Neural cell (in vitro differentiated cells): ENCODE measurements around the gene SLC16A1. TPM values are rescaled to one million over a fixed set of nuclear protein-coding genes. Genes with fewer than 3 reads are reported as not detected.

ENCODE experiments used
- H2AFZ ChIP-seq: fragments of 200-600, 300-800 bp; sonication (generic), shearing (Covaris generic); 2 replicates; pipeline ENCODE4 v1.6.0; 2014; ENCODE audit warnings: low read depth, mild to moderate bottlenecking, antibody characterized with exemption, low read length, moderate library complexity
- H3F3A ChIP-seq: fragments of 200-600 bp; shearing (Covaris generic); 2 replicates; pipeline ENCODE4 v1.6.1; 2016; ENCODE audit warnings: mild to moderate bottlenecking, moderate library complexity, mixed read lengths, antibody characterized with exemption, low read length; ENCODE audit not compliant: insufficient read depth, poor library complexity, severe bottlenecking
- H3K27ac ChIP-seq: fragments of 200-600, 300-800 bp; sonication (generic), shearing (Covaris generic); 2 replicates; pipeline ENCODE4 v1.5.1; 2014; ENCODE audit warnings: mild to moderate bottlenecking, low read length, moderate library complexity
- H3K27me3 ChIP-seq: fragments of 300-800, 200-600 bp; sonication (generic), shearing (Covaris generic); 2 replicates; pipeline ENCODE4 v1.6.0; 2014; ENCODE audit warnings: mild to moderate bottlenecking, low read depth, low read length, moderate library complexity; ENCODE audit not compliant: insufficient read depth
- H3K36me3 ChIP-seq: fragments of 300-800, 200-600 bp; sonication (generic), shearing (Covaris generic); 2 replicates; pipeline ENCODE4 v1.5.1; 2014; ENCODE audit warnings: mild to moderate bottlenecking, antibody characterized with exemption, low read length, moderate library complexity; ENCODE audit not compliant: insufficient read depth
- H3K4me2 ChIP-seq: fragments of 300-800, 200-600 bp; sonication (generic), shearing (Covaris generic); 2 replicates; pipeline ENCODE4 v1.6.0; 2014; ENCODE audit warnings: mild to moderate bottlenecking, low read length
- H3K4me3 ChIP-seq: fragments of 300-800, 200-600 bp; sonication (generic), shearing (Covaris generic); 2 replicates; pipeline ENCODE4 v1.5.1; 2014; ENCODE audit warnings: mild to moderate bottlenecking, low read length, moderate library complexity
- H3K79me2 ChIP-seq: fragments of 200-600 bp; shearing (Covaris generic); replicated peaks from 2 replicates; pipeline ENCODE4 v1.6.0; 2014; ENCODE audit warnings: mild to moderate bottlenecking, low read length, moderate library complexity; ENCODE audit not compliant: insufficient read depth
- H3K9ac ChIP-seq: fragments of 300-800, 200-600 bp; sonication (generic), shearing (Covaris generic); 2 replicates; pipeline ENCODE4 v1.6.1; 2016; ENCODE audit warnings: mild to moderate bottlenecking, low read length, mixed read lengths
- H3K9me2 ChIP-seq: fragments of 200-600 bp; shearing (Covaris generic); 2 replicates; pipeline ENCODE4 v1.6.1; 2016; ENCODE audit warnings: mild to moderate bottlenecking, low read length, mixed read lengths; ENCODE audit not compliant: insufficient read depth
- H3K9me3 ChIP-seq: fragments of 200-600, 300-800 bp; sonication (generic), shearing (Covaris generic); 2 replicates; pipeline ENCODE4 v1.6.1; 2016; ENCODE audit warnings: mild to moderate bottlenecking, mixed run types, low read length, moderate library complexity, mixed read lengths
- H4K20me1 ChIP-seq: fragments of 200-600 bp; shearing (Covaris generic); 2 replicates; pipeline ENCODE4 v1.6.1; 2016; ENCODE audit warnings: mild to moderate bottlenecking, mixed run types; ENCODE audit not compliant: insufficient read depth
- CTCF ChIP-seq: fragments of 450-650 bp; IDR thresholded peaks from 2 replicates; pipeline ENCODE4 v1.5.1; 2014; ENCODE audit warnings: antibody characterized with exemption, mild to moderate bottlenecking, moderate library complexity; ENCODE audit not compliant: poor library complexity, severe bottlenecking
- EP300 ChIP-seq: fragments of 450-650 bp; conservative IDR thresholded peaks from 2 replicates; pipeline ENCODE4 v1.6.1; 2014; ENCODE audit warnings: antibody characterized with exemption, mild to moderate bottlenecking, moderate library complexity; ENCODE audit not compliant: poor library complexity, severe bottlenecking
- EZH2 ChIP-seq: fragments of 200-600, 300-800 bp; shearing (Covaris generic), sonication (generic); IDR thresholded peaks from 2 replicates; pipeline ENCODE4 v1.6.1; 2014; ENCODE audit warnings: antibody characterized with exemption, low read length, borderline replicate concordance, mild to moderate bottlenecking; ENCODE audit not compliant: insufficient read depth, poor library complexity, severe bottlenecking
- MXI1 ChIP-seq: fragments of 450-650 bp; conservative IDR thresholded peaks from 2 replicates; pipeline ENCODE4 v1.6.1; 2014; ENCODE audit warnings: antibody characterized with exemption, mild to moderate bottlenecking; ENCODE audit not compliant: poor library complexity, severe bottlenecking
- POLR2AphosphoS5 ChIP-seq: IDR thresholded peaks from 2 replicates; pipeline ENCODE4 v1.6.1; 2012
- RAD21 ChIP-seq: fragments of 450-650 bp; conservative IDR thresholded peaks from 2 replicates; pipeline ENCODE4 v1.6.1; 2014; ENCODE audit warnings: antibody characterized with exemption, mild to moderate bottlenecking, moderate library complexity
- REST ChIP-seq: IDR thresholded peaks from 2 replicates; pipeline ENCODE4 v1.6.1; 2012; ENCODE audit warnings: borderline replicate concordance
- SMC3 ChIP-seq: fragments of 450-650 bp; conservative IDR thresholded peaks from 2 replicates; pipeline ENCODE4 v1.6.1; 2014; ENCODE audit warnings: antibody characterized with exemption, mild to moderate bottlenecking, moderate library complexity; ENCODE audit not compliant: poor library complexity
- TAF1 ChIP-seq: IDR thresholded peaks from 2 replicates; pipeline ENCODE4 v1.6.1; 2012; ENCODE audit warnings: low read depth
- polyA plus RNA-seq: library from polyadenylated mRNA; depleted of rRNA; stranded (reverse); fragments of >200 nt; gene quantifications from 2 replicates; pipeline ENCODE4 v1.2.3, GENCODE V29; 2014

SLC16A1 gene
- polyA plus RNA-seq, 1 donor from 2014 or later: 18.6 TPM

GRCh38 chr1:112971006-112971405, 15.0 kb upstream of the SLC16A1 start:
- no peak overlapping the region for H3K27ac ChIP-seq
- no peak for TF ChIP-seq REST
- no peak for TF ChIP-seq EZH2
- no peak for TF ChIP-seq POLR2AphosphoS5
- no peak for TF ChIP-seq TAF1
- no peak for TF ChIP-seq EP300
- TF ChIP-seq RAD21: no peak
- no peak for TF ChIP-seq CTCF
- no peak for TF ChIP-seq SMC3
- TF ChIP-seq MXI1: no peak
- no peaks in the 10 kb centered on the region for H4K20me1 ChIP-seq

GRCh38 chr1:112964347-112964746, 8.4 kb upstream of the SLC16A1 start:
- Histone ChIP-seq H2AFZ (no peak overlapping the region), H3F3A (no peaks in the 10 kb centered on the region), H3K9me3 (no peaks in the 10 kb centered on the region), H3K27ac (no peak overlapping the region), H3K9ac (no peak overlapping the region), H3K4me2 (no peak overlapping the region), H3K4me3 (no peak overlapping the region), H3K27me3 (no peaks in the 10 kb centered on the region), H3K9me2 (no peaks in the 10 kb centered on the region), H3K36me3 (no peaks in the 10 kb centered on the region), H3K79me2 (no peaks in the 10 kb centered on the region), H4K20me1 (no peaks in the 10 kb centered on the region)
- TF ChIP-seq TAF1: no peak
- TF ChIP-seq POLR2AphosphoS5: no peak
- TF ChIP-seq CTCF: no peak
- TF ChIP-seq REST: no peak
- no peak for TF ChIP-seq SMC3
- TF ChIP-seq MXI1: no peak
- no peak for TF ChIP-seq EP300
- no peak for TF ChIP-seq EZH2
- TF ChIP-seq RAD21: no peak

More at GRCh38 chr1:112971006-112971405, 15.0 kb upstream of the SLC16A1 start:
- no peaks in the 10 kb centered on the region for H3K9me3 ChIP-seq
- H3K4me2 ChIP-seq: no peak overlapping the region
- H3K9ac ChIP-seq: no peak overlapping the region
- no peak overlapping the region for H2AFZ ChIP-seq
- H3F3A ChIP-seq: no peaks in the 10 kb centered on the region
- H3K79me2 ChIP-seq: no peaks in the 10 kb centered on the region
- no peak overlapping the region for H3K4me3 ChIP-seq
- no peaks in the 10 kb centered on the region for H3K9me2 ChIP-seq
- H3K36me3 ChIP-seq: no peaks in the 10 kb centered on the region
- H3K27me3 ChIP-seq: no peaks in the 10 kb centered on the region
